GM18951 (cell line): ENCODE measurements around the gene FFAR3.

Experiments
- POLR2A ChIP-seq: IDR thresholded peaks from 4 replicates; pipeline ENCODE4 v1.6.1; 2011; ENCODE audit warnings: mild to moderate bottlenecking; ENCODE audit not compliant: insufficient read length, insufficient read depth; ENCODE audit errors: extremely low read depth
- in situ Hi-C: fragments of 300-500 bp; cut with MboI; formaldehyde crosslinking; loops from one replicate; pipeline ENCODE4 v1.12.0; 2022; ENCODE audit warnings: low sequenced_read_pairs, mixed read lengths, inconsistent platforms; ENCODE audit not compliant: unreplicated experiment

Gene FFAR3

DNA sequence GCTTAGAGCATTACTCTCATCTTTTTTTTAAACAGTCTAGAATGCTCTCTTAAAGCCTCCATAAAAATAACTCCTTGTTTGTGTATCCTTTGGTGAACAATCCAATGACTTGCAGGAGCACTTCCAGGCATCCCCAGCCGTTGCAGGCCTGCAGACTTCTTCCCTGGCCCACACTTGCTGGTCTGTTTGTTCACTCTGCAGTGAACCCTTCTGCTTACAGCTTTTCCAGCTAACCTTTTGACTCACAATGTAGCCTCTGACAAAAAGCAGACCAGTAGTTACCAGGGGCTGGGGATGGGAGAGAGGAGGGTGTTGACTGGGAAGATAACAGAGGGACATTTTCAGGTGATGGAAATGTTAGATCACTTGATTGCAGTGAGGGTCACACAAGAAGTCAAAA lies 21.7 kb downstream of the FFAR3 start:
- no peak for TF ChIP-seq POLR2A
- in situ Hi-C loops: no loop called here

DNA sequence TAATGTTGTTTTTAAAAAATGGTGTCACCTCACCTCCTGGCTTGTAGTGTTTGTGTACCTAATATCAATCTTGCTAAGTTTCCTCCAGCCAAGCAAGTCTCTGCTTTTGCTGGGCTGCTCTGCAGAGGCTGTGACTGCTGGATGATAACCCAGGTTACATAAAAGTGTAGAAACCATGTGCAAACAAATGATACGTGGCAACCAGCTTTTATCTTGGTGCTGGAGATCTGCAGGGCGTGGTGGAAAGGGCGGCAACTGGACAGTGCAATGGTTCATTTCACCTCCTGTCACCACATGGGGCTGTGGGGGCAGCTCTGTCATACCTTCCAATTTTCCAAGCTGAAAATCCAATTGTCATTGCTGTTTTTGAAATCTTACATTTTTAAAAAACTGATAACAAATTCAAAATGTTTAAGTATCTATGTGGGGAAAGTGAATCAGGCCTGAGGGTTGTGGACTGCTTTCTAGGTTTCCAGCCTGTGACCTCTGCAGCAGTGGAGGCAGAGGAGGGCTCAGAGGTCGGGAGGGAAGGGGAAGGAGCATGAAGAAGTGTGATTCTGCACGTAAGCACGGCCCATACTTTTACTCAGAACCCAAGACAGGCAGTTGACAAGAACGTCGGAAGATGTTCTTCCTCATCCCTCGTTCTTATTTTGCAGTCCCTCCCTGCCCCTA lies 22.3 kb downstream of the FFAR3 start:
- TF ChIP-seq POLR2A: no peak
- in situ Hi-C loops: no loop called here

DNA sequence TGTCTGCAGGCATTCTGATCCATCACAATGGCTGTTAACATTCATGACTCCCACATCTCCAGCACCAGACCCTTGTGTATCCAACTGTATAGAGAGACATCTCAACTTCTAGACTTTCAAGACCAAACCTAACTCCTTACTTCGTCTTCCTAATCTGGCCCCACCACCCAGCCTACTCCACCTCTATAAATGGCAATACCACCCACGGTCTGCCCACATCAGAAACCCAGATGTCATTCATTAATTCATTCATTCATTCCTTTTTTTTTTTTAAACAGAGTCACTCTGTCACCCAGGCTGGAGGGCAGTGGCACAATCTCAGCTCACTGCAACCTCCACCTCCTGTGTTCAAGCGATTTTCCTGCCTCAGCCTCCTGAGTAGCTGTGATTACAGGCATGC lies 23.1 kb downstream of the FFAR3 start:
- in situ Hi-C loops: no loop called here
- TF ChIP-seq POLR2A: no peak

DNA sequence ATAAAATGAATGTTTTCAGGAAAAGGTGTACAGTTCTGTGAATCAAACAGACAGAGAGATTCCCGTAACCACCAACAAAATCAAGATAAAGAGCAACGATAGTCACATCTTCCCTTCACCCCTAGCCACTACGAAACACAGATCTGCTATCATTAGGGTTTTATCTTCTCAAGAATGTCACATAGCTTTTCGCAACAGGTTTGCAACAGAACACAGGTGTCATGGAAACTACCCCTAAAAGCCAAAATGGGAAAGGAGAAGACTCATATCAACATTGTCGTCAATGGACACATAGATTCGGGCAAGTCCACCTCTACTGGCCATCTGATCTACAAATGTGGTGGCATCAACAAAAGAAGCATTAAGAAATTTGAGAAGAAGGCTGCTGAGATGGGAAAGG lies 23.7 kb downstream of the FFAR3 start:
- no peak for TF ChIP-seq POLR2A
- in situ Hi-C loops: no loop called here

DNA sequence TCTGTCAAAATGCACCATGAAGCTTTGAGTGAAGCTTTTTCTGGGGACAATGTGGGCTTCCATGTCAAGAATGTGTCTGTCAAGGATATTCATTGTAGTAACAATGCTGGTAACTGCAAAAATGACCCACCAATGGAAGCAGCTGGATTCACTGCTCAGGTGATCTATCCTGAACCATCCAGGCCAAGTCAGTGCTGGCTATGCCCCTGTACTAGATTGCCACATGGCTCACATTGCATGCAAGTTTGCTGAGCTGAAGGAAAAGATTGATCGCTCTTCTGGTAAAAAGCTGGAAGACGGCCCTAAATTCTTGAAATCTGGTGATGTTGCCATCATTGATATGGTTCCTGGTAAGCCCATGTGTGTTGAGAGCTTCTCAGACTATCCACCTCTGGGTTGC lies 25.3 kb downstream of the FFAR3 start:
- TF ChIP-seq POLR2A: no peak
- in situ Hi-C loops: no loop called here

DNA sequence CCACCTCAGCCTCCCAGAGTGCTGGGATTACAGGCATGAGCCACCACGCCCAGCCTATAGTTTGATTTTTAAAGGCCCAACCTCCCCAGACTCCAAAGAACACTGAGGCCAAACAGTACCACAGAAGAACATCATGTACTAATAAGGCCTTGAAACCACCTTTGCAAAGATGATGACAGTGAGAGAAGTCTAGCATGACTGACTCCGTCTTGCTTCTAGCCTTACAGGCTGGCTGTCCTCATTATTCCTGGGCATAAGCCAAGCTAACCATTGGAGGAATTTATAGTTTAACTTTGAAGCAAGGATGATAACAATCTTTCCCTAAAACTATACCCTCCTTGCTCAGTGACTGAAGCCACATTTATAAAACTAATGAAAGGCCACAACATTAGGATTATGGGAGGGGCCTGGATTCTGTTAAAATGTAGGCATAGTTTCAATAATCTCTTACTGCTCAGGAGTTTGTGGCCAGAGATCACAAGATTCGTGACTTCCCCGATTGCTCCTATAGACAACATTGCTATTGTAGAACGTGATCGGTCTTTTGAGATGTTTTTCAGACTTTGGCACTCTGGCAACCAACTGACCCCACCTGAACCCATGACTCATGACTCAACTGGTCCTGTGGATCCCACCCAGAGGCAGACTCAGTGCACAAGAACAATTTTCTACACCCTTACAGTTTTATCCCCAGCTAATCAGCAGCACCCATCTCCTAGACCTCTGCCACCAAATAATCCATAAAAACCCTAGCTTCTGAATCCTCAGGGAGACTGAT lies 30.2 kb downstream of the FFAR3 start:
- in situ Hi-C loops: no loop called here
- no peak for TF ChIP-seq POLR2A

DNA sequence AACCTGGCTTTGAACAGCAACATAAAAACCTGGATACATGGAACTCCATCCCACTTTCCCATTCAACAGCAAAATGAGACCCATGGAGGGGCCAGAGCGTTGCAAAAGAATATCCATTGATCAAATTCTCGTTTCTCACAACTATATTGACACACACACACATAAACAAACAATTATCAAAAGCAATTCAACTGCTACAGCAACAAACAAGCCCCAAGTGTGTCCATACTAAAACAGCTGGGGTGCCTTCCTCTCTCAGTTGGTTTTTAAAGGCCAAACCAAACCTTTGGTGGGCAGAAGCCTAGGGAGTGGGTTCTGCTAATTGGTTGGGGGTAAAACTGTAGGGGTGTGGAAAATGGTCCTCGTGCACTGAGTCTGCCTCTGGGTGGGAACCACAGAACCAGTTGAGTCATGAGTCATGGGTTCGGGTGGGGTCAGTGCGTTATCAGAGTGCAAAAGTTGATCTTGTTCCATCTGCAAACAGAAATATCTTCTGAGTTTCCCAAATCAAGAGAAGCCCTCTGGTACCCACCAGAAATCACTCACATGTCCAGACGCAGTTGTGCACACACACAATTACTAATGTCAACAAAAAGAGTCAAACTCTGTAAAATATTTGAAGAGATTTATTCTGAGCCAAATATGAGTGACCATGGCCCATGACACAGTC lies 31.1 kb downstream of the FFAR3 start:
- in situ Hi-C loops: no loop called here
- TF ChIP-seq POLR2A: no peak

DNA sequence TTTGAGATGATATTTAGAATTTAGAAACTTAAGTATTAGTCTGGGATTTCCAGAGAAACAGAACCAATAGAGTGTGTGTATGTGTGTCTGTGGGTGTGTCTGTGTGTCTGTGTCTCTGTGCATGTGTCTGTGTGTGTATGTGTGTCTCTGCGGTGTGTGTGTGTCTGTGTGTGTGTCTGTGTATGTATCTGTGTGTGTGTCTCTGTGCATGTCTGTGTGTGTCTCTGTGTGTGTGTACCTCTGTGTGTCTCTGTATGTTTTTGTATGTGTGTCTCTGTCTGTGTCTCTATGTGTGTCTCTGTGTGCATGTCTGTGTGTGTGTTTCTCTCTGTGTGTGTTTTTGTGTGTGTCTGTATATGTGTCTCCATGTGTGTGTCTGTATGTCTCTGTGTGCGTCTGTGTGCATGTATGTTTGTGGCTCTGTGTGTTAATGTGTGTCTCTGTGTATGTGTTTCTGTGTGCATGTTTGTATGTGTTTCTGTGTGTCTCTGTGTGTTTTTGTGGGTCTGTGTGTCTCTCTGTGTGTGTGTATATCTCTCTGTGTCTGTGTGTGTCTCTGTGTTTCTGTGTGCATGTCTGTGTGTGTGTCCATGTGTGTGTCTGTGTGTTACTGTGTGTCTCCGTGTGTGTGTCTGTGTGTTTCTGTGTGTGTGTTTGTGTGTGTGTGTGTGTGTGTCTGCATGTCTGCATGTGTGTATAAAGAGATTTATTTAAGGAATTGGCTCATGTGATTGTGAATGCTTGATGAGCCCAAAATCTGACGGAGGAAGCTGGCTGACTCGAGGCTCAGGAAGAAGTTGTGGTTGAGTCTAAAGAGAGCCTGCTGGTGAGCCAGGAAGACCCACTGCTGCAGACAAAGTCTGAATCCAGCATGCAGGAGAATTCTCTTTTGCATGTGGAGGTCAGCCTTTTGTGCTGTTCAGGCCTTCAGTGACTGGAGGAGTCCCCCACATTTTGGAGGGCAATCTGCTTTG lies 34.8 kb downstream of the FFAR3 start:
- TF ChIP-seq POLR2A: no peak
- in situ Hi-C loops: no loop called here

DNA sequence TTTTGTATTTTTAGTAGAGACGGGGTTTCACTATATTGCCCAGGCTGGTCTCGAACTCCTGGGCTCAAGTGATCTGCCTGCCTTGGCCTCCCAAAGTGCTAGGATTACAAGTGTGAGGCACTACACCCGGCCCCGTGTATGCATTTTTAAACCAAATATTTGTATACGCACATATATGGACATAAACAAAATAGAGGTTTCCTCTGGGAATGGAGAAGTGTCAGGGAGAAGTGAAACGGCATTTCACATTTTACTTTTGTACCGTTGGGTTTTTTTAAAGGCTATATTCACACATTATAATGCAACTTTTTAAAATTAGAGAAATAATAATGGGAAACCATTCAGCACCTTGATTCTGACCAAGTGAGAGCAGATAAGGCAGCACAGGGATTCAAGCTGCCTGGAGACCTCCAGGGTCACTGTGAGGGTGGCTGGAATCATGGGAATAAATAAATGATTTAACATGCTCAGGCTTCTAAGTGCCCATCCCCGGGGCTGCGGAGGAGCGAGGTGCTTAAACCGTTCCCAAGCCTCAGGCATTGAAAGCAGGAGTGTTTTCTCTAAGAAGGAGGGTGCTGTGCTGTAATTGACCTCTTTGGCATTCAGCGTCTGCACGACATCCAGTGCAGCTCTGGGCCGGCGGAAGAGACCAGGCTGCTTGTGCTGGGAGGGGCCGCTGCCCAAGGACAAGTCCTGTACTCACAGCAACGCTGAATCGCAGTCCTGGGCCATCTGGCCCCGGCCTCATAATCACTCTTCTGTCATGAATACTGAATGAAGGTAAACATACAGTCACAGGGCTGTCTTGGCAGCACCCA lies 37.3 kb downstream of the FFAR3 start:
- no peak for TF ChIP-seq POLR2A
- in situ Hi-C loops: no loop called here

DNA sequence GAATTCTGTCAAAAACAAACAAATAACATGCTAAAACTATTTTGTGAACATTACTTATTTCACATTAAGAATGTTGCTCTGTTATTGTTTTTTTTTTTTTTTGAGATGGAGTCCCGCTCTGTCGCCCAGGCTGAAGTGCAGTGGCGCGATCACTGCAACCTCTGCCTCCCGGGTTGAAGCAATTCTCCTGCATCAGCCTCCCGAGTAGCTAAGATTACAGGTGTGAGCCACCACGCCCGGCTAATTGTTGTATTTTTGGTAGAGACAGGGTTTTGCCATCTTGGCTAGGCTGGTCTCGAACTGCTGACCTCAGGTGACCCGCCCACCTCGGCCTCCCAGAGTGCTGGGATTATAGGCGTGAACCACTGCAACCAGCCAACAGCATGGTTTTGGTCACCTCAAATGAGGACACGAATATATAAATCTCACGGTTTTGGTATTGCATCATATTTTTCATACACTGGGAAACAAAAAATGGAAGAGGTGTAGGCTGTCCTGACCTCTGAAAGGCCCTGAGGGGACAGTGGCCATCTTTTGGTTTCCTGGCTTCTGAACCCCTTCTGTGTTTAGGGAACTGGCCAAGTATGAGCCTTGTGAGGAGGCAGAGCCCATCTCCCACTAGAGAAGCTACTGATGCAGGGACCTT lies 38.1 kb downstream of the FFAR3 start:
- in situ Hi-C loops: no loop called here
- no peak for TF ChIP-seq POLR2A

DNA sequence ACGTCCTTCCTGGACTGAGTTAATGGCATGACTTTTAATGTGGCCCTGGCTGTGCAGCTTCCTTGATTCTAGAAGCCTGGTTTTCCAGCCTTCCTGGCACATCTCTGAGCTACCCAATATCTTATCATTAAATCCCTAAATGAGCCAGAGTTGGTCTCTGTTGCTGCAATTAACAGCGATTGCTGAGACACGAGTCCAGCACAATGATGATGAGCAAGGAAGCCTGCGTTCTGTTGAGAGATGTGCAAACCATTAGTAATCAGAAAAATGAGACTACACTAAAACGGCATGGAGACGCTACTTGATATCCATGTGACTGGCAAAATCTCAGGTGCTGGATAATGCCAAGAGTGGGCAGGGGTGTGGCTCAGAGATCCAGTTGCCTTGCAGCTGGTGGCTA lies 38.8 kb downstream of the FFAR3 start:
- no peak for TF ChIP-seq POLR2A
- in situ Hi-C loops: no loop called here

DNA sequence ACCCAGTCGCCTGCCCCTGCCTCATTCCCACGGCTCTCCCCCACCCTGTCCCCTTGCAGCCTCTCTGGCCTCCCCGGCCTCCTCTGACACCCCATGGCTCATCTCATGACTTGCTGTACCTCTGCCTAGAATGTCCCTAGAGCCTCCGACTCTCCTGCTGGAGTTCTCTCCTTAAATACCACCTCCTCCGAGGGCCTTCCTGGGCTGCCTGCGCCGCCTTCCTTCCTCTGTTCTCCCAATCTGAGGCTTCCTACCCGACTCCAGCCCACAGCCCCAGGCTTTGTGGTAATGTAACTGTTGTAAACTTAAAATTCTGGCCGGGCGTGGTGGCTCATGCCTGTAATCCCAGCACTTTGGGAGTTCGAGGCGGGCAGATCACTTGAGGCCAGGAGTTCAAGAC lies 40.3 kb downstream of the FFAR3 start:
- in situ Hi-C loops: no loop called here
- no peak for TF ChIP-seq POLR2A
